Measurements from ENCODE around the gene FSTL4.

GRCh38 chr5:133364936-133365707 is 247.2 kb downstream of the FSTL4 start:
- TF ChIP-seq POLR2A (IDR thresholded peaks at IDR 0.05) (no peak), CTCF (IDR thresholded peaks at IDR 0.05) (no peak)

All from Peyer's patch (tissue), 4 donors.